ENCODE data around the gene SPINT1. TPM values are rescaled to one million over a fixed set of nuclear protein-coding genes. Genes with fewer than 3 reads are reported as not detected.
A peak's percentile ranks its signal among the peaks of the same experiment; 100 is the strongest.

SPINT1 gene
- total RNA-seq, 1 experiment from 2014 or later = 123 TPM

GRCh38 chr15:40832903-40833302 lies 10.9 kb upstream of the SPINT1 start (continued):
- TF ChIP-seq, protein P1, sequence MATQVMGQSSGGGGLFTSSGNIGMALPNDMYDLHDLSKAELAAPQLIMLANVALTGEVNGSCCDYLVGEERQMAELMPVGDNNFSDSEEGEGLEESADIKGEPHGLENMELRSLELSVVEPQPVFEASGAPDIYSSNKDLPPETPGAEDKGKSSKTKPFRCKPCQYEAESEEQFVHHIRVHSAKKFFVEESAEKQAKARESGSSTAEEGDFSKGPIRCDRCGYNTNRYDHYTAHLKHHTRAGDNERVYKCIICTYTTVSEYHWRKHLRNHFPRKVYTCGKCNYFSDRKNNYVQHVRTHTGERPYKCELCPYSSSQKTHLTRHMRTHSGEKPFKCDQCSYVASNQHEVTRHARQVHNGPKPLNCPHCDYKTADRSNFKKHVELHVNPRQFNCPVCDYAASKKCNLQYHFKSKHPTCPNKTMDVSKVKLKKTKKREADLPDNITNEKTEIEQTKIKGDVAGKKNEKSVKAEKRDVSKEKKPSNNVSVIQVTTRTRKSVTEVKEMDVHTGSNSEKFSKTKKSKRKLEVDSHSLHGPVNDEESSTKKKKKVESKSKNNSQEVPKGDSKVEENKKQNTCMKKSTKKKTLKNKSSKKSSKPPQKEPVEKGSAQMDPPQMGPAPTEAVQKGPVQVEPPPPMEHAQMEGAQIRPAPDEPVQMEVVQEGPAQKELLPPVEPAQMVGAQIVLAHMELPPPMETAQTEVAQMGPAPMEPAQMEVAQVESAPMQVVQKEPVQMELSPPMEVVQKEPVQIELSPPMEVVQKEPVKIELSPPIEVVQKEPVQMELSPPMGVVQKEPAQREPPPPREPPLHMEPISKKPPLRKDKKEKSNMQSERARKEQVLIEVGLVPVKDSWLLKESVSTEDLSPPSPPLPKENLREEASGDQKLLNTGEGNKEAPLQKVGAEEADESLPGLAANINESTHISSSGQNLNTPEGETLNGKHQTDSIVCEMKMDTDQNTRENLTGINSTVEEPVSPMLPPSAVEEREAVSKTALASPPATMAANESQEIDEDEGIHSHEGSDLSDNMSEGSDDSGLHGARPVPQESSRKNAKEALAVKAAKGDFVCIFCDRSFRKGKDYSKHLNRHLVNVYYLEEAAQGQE (IDR thresholded peaks at IDR 0.05; ENCODE audit: low read depth) = no peak

GRCh38 chr15:40836020-40836419 lies 7.8 kb upstream of the SPINT1 start:
- ATAC-seq (no peak), DNase-seq (ENCODE audit: low read depth, low spot score) (no peak)
- Histone ChIP-seq H3K27me3 (ENCODE audit: insufficient read depth, low read length) (no peaks in the 10 kb centered on the region), H3K79me2 (ENCODE audit: insufficient read depth, low read length) (no peaks in the 10 kb centered on the region), H4K20me1 (ENCODE audit: insufficient read depth) (no peaks in the 10 kb centered on the region), H2AFZ (ENCODE audit: low read depth, low read length, poor library complexity, severe bottlenecking) (no peak overlapping the region), H3K36me3 (ENCODE audit: control insufficient read depth in 1 of 2, insufficient read depth in 2 of 2, low read length in 2 of 2) (no peaks in the 10 kb centered on the region), H3K9ac (ENCODE audit: low read length) (no peak overlapping the region), H3K9me3 (ENCODE audit: control insufficient read depth in 1 of 2, insufficient read depth in 1 of 2, low read depth in 1 of 2, low read length in 2 of 2) (no peaks in the 10 kb centered on the region), H3K9me2 (ENCODE audit: insufficient read depth) (no peaks in the 10 kb centered on the region), H3K4me3 (replicated peaks in 1 of 2; ENCODE audit: low read depth in 1 of 2, low read length in 2 of 2) (no peak overlapping the region), H3K27ac (ENCODE audit: low read depth, low read length) (peak overlapping the region; percentile 52), H3K4me2 (ENCODE audit: low read length) (peak overlapping the region; percentile 30), H3K4me1 (ENCODE audit: control insufficient read depth in 1 of 2, insufficient read depth in 2 of 2, low read length in 2 of 2) (peaks cover 32 to 41% of the 10 kb centered on the region in 2 experiments)
- ChIA-PET CTCF (no interaction called here), POLR2A (no interaction called here), RAD21 (ENCODE audit: low non-redundant PET in 1 of 2, low total read pairs in 2 of 2, uncharacterized antibody in 2 of 2, unreplicated experiment in 2 of 2) (no interaction called here)
- TF ChIP-seq, protein P1 (IDR thresholded peaks at IDR 0.05; ENCODE audit: low read depth) = no peak
- no peak for TF ChIP-seq EGR1 (IDR thresholded peaks at IDR 0.05; ENCODE audit: low read depth)
- no peak for TF ChIP-seq SIN3A (IDR thresholded peaks at IDR 0.05; ENCODE audit: low read depth)
- TF ChIP-seq SRF (IDR thresholded peaks at IDR 0.05; ENCODE audit: low read depth) = no peak
- TF ChIP-seq EZH2 (IDR thresholded peaks at IDR 0.05) = no peak
- no peak for TF ChIP-seq ELF1 (IDR thresholded peaks at IDR 0.05; ENCODE audit: borderline replicate concordance, low read depth)
- no peak for TF ChIP-seq CEBPB (IDR thresholded peaks at IDR 0.05; ENCODE audit: low read depth)
- no peak for TF ChIP-seq POLR2AphosphoS5 (IDR thresholded peaks at IDR 0.05; ENCODE audit: low read depth, low read length)
- TF ChIP-seq ZBTB33 (IDR thresholded peaks at IDR 0.05; ENCODE audit: extremely low read depth, insufficient replicate concordance, low read length) = no peak
- intact Hi-C loops (cut with micrococcal nuclease) = no loop called here
- no TSS peak for BruUV-seq (replicated peaks)
